H4 (cell line): ENCODE data around the gene DCUN1D4. TPM values are rescaled to one million over a fixed set of nuclear protein-coding genes. Genes with fewer than 3 reads are reported as not detected.
"Not testable (repeated sequence)": the region's sequence is repeated elsewhere in the genome, so short reads cannot be mapped to it uniquely, and the experiment has no call there.

Source experiments
- DNase-seq: peaks from one replicate; pipeline ENCODE4 v3.0.0-alpha.2; 2015; ENCODE audit warnings: low spot score
- total RNA-seq: library from RNA; depleted of rRNA; stranded (reverse); fragments of >200 nt; shearing (Covaris generic); gene quantifications from 2 replicates; pipeline ENCODE4 v1.2.3, GENCODE V29; 2014

Gene DCUN1D4
- total RNA-seq, 1 experiment from 2014 or later: 34.8 TPM

GRCh38 chr4:51893402-51893801 is 50.4 kb downstream of the DCUN1D4 start:
- DNase-seq: not testable (repeated sequence)

- no peak for DNase-seq
Measured at GRCh38 chr4:51894059-51894645, 51.2 kb downstream of the DCUN1D4 start.

DNA sequence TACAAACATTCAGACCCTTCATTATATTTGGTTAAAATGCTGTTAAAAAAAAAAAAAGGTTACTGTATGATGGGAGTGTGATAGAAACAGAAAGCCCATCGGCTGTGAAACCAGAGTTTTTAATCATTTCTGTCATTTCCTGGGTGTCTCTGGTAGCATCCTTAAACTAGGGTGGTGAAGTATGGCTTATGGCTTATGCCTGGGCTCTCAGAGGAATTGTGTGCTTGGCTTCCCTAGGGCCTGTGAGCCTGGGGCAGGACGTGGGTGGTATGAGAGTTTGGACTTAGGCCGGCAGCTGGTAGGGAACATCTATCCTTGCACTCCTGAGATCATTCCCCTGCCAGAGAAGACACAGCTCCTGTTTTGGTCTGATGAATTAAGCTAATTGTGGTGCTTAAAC is 52.2 kb downstream of the DCUN1D4 start:
- DNase-seq: no peak

- DNase-seq: peak; percentile 84
Measured at GRCh38 chr4:51895816-51896408, 53.0 kb downstream of the DCUN1D4 start.

DNA sequence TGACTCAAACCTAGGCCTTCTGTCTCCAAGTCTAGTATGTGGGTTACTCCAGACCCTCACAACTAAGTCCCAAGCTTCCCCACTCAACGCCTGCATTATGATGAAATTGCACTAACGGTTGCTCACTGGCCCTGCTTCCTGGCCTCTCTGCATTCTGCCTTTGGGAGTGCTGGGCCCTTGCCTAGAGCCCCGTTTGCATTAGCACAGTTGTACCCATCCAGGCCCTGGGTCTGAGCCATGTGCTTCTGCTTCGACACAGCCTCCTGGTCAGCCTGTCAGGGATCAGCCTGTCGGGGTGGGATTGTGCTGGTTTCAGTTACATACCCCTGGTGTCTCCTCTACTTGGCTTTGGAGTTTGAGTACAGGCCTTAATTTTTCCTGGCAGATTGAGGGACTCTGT is 58.4 kb downstream of the DCUN1D4 start:
- DNase-seq: no peak

DNA sequence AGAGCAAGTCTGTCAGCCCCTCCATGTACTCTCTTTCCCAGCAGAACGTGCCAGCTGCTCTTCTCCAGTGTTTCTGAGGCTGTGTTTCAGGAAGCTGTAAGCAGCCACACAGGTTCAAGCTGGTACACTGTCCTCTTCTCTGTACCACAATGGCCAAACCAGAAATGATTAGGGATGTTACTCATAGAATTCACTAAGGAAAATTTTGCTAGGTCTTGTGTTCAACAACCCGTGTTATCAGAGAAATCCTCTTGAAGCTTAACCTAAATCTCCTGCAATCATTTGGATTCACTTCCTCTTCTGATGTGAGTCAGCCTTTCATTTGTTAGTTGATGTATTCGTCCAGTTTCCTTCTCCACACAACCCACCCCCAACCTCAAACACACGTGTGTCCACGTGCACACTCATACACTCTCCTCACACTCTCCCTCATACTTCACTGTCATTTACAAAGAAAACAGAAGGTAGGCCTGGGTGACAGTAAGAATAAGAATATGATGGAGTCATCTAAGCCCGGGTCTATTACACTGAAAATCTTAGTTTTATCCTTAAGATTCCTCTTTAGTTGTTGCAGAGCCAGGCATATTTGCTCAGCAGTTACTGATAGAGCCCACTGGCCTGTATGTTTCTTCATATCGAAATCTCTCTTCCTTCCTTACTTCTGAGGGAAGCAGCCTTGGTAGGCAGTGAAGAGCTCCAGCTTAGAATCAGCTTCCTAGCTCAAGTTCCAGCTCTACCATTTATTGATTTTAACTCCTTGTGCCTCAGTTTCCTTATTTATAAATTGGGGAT is 63.4 kb downstream of the DCUN1D4 start:
- no peak for DNase-seq

GRCh38 chr4:51907006-51907669 is 64.2 kb downstream of the DCUN1D4 start:
- no peak for DNase-seq

- DNase-seq: no peak
Measured at GRCh38 chr4:51909236-51909703, 66.3 kb downstream of the DCUN1D4 start.

- no peak for DNase-seq
Measured at GRCh38 chr4:51918251-51918650, 75.3 kb downstream of the DCUN1D4 start.

DNA sequence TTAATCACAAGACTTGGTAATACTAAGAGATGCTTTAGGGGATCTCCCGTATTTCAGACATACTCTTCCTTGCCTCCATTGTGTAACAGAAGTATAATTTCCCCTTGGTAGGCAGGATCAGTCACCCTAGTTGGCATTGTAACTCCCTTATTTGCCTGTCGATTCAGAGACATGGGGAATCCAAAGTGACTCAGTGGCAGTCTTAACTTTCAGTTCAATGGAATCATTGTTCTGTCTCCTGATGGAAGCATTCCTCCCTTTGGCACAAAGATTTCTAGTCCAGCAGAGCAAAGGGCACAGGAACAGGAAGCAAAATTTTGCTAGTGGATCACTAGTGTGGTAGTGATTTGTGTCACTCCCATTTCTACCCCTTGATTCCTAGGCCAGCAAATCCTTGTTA is 80.4 kb downstream of the DCUN1D4 start:
- no peak for DNase-seq

- no peak for DNase-seq
Measured at GRCh38 chr4:51925307-51925706, 82.4 kb downstream of the DCUN1D4 start.

- DNase-seq: no peak
Measured at GRCh38 chr4:51930557-51930956, 87.6 kb downstream of the DCUN1D4 start.

GRCh38 chr4:51931461-51931860 is 88.5 kb downstream of the DCUN1D4 start:
- no peak for DNase-seq

DNA sequence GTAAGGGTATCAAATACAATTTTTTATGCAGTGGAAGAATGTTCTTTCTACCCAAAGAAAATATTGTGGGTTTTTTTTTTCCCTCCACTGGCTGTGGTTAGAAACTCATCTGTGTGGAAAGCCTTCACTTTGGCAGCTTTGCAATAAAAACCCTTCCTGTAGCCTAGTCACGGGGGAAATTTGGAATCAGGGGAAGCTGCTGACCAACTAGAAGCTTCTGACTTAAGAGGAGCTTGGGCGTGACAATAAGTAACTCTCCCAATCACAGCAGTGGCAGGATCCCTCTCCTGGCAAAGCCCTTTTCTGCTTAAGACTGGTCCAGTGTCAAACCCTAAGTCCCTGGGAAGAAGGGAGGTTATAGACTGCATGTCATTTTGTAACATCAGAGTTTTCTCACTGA is 89.3 kb downstream of the DCUN1D4 start:
- DNase-seq: no peak

GRCh38 chr4:51932684-51933083 is 89.7 kb downstream of the DCUN1D4 start:
- no peak for DNase-seq

DNA sequence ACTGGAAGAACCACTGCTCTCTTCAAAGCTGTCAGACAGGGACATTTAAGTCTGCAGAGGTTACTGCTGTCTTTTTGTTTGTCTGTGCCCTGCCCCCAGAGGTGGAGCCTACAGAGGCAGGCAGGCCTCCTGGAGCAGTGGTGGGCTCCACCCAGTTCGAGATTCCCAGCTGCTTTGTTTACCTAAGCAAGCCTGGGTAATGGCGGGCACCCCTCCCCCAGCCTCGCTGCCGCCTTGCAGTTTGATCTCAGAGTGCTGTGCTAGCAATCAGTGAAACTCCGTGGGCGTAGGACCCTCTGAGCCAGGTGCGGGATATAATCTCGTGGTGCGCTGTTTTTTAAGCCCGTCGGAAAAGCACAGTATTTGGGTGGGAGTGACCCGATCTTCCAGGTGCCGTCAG is 97.5 kb downstream of the DCUN1D4 start:
- DNase-seq: not testable (repeated sequence)

DNA sequence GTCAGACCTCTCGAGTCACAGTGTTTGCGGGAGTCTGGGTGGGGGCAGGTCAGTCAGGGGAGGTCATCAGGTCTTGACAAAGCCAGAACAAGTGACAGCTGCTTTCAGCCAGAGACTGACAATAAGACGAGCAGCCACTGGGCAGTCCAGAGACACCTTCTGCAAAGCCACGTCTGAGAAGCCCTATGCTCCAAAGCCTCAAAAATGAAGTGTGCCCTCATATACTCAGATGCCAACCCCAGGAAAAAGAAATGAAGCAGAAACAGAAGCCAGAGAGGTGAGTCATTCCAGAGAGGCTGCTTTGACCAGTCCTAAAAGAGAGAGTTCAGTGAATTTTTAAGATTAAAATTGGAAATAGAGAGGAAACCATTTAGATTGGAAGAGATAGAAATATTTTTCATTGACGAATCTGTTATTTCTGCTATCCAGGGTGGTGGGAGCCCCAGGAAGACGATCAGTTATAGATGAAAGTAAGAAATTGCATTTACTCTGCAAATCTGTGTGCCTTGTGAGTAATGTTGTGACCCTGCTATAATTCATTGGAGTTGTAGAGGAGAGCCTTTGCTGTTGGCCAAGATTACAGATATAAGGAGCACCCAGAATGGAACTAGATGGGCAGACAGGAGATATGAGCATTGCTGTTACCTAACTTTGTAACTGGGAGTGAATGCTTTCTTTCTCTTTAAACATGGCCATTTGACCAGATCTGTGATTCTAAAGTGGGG is 99.3 kb downstream of the DCUN1D4 start:
- no peak for DNase-seq

DNA sequence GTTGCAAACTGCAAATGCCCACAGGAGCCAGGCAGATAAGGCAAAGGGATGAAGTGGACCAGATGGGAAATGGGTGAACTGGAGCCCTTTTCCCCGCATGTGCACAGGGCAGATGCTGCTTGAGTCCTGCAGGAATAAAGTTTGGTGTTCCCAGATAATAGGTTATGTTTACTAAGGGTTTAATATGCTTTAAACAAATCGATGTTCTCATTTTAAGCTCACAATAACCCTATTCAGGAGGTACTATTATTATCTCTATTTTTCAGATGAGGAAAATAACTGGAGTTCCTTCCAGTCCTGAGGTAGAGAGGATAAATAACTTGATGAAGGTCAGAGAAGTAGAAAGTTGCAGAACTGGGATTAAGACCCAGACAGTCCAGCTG is 99.9 kb downstream of the DCUN1D4 start:
- no peak for DNase-seq

DNA sequence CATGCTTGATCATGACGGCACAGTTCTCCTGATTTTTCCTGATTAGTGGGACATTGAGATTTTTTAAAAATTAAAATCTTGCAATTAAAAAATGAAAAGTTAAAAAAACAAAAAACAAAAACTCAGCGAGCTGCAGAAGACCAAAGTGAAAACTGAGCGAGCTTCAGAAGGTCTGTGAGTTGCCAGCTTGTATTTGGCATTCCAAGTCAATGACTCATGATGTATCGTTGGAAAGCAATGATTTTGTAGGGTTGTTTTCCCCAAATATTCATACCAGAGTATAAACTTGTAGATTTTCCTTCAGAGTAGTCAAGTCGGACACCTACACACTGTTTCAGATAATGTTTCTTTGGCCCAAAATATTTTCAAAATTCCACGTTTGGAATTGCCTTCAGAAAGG is 100.3 kb downstream of the DCUN1D4 start:
- DNase-seq: no peak

- no peak for DNase-seq
Measured at GRCh38 chr4:51958199-51958968, 115.4 kb downstream of the DCUN1D4 start.

DNA sequence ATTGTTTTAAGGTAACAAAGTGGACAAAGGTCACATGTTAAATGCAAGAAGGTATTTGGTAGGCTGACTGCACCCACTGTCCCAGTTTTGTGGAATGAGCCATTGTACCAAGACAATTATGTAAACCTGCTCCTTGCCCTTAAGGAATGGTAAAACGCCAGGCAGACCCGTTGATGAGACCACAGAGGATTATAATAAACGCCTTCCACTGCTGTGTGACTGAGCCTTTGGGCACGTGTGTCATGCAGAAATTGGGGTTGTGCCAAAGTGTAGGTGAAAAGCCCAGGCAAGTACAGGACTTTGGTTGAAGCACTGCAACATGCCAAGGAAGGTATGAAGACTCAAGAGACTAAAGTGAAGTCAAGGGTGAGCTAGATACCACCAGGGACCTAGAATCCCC is 117.5 kb downstream of the DCUN1D4 start:
- DNase-seq: peak; percentile 13
